ENCODE results near the gene PREX1. TPM values are rescaled to one million over a fixed set of nuclear protein-coding genes. Genes with fewer than 3 reads are reported as not detected.

Gene PREX1
- total RNA-seq, 2 donors from 2014 or later, result 7.4 to 37.9 TPM

GRCh38 chr20:48710341-48711043 lies 117.3 kb downstream of the PREX1 start:
- H3K36me3 ChIP-seq, result no peaks in the 10 kb centered on the region
- DNase-seq (ENCODE audit: low spot score), result no peak
- no peaks in the 10 kb centered on the region for H3K4me1 ChIP-seq (replicated peaks)
- no peak overlapping the region for H3K27ac ChIP-seq
- intact Hi-C loops (cut with DNase I), result no loop called here
- no peak overlapping the region for H3K4me3 ChIP-seq
- WGBS, result 94% methylated on average over 15 of the region's 15 CpGs
- TF ChIP-seq POLR2AphosphoS5 (IDR thresholded peaks at IDR 0.05), result no peak
- TF ChIP-seq CTCF (IDR thresholded peaks at IDR 0.05), result no peak
- no peak for TF ChIP-seq POLR2A (IDR thresholded peaks at IDR 0.05)
- no peaks in the 10 kb centered on the region for H3K9me3 ChIP-seq
- no peaks in the 10 kb centered on the region for H3K27me3 ChIP-seq (replicated peaks; ENCODE audit: insufficient read depth)

GRCh38 chr20:48709744-48710143 lies 118.1 kb downstream of the PREX1 start:
- H3K27ac ChIP-seq, result no peak overlapping the region
- no peak for DNase-seq (ENCODE audit: low spot score)
- H3K36me3 ChIP-seq, result no peaks in the 10 kb centered on the region
- no peaks in the 10 kb centered on the region for H3K4me1 ChIP-seq (replicated peaks)
- intact Hi-C loops (cut with DNase I), result no loop called here
- TF ChIP-seq POLR2A (IDR thresholded peaks at IDR 0.05), result no peak
- no peak for TF ChIP-seq POLR2AphosphoS5 (IDR thresholded peaks at IDR 0.05)
- no peak for TF ChIP-seq CTCF (IDR thresholded peaks at IDR 0.05)
- H3K4me3 ChIP-seq, result no peak overlapping the region
- no peaks in the 10 kb centered on the region for H3K9me3 ChIP-seq
- WGBS, result 94% methylated on average over 4 of the region's 4 CpGs
- no peaks in the 10 kb centered on the region for H3K27me3 ChIP-seq (replicated peaks; ENCODE audit: insufficient read depth)

- Histone ChIP-seq H3K27ac (no peak overlapping the region), H3K36me3 (no peaks in the 10 kb centered on the region), H3K27me3 (replicated peaks; ENCODE audit: insufficient read depth) (no peaks in the 10 kb centered on the region), H3K9me3 (no peaks in the 10 kb centered on the region), H3K4me3 (no peak overlapping the region), H3K4me1 (replicated peaks) (no peaks in the 10 kb centered on the region)
- intact Hi-C loops (cut with DNase I), result no loop called here
- DNase-seq (ENCODE audit: low spot score), result no peak
- 90% methylated on average over 18 of the region's 18 CpGs for WGBS
- TF ChIP-seq POLR2A (IDR thresholded peaks at IDR 0.05) (no peak), CTCF (IDR thresholded peaks at IDR 0.05) (no peak), POLR2AphosphoS5 (IDR thresholded peaks at IDR 0.05) (no peak)
Measured at GRCh38 chr20:48709058-48709691, 118.6 kb downstream of the PREX1 start.

- Histone ChIP-seq H3K9me3 (no peaks in the 10 kb centered on the region), H3K27me3 (replicated peaks; ENCODE audit: insufficient read depth) (no peaks in the 10 kb centered on the region), H3K36me3 (no peaks in the 10 kb centered on the region), H3K4me3 (no peak overlapping the region), H3K4me1 (replicated peaks) (no peaks in the 10 kb centered on the region), H3K27ac (no peak overlapping the region)
- WGBS, result 82% methylated on average over 11 of the region's 11 CpGs
- TF ChIP-seq CTCF (IDR thresholded peaks at IDR 0.05), result no peak
- no peak for TF ChIP-seq POLR2A (IDR thresholded peaks at IDR 0.05)
- TF ChIP-seq POLR2AphosphoS5 (IDR thresholded peaks at IDR 0.05), result no peak
- DNase-seq (ENCODE audit: low spot score), result no peak
- intact Hi-C loops (cut with DNase I), result no loop called here
Measured at GRCh38 chr20:48708630-48709029, 119.2 kb downstream of the PREX1 start.

- intact Hi-C loops (cut with DNase I), result no loop called here
- TF ChIP-seq POLR2A (IDR thresholded peaks at IDR 0.05) (no peak), CTCF (IDR thresholded peaks at IDR 0.05) (no peak), POLR2AphosphoS5 (IDR thresholded peaks at IDR 0.05) (no peak)
- no peaks in the 10 kb centered on the region for H3K36me3 ChIP-seq
- no peak overlapping the region for H3K4me3 ChIP-seq
- H3K27ac ChIP-seq, result no peak overlapping the region
- H3K4me1 ChIP-seq (replicated peaks), result no peaks in the 10 kb centered on the region
- 96% methylated on average over 7 of the region's 7 CpGs for WGBS
- no peak for DNase-seq (ENCODE audit: low spot score)
- H3K27me3 ChIP-seq (replicated peaks; ENCODE audit: insufficient read depth), result no peaks in the 10 kb centered on the region
- no peaks in the 10 kb centered on the region for H3K9me3 ChIP-seq
Measured at GRCh38 chr20:48708116-48708515, 119.7 kb downstream of the PREX1 start.

Data from prostate gland (tissue), 2 donors.